ENCODE data around the gene LRMDA. TPM values are rescaled to one million over a fixed set of nuclear protein-coding genes. Genes with fewer than 3 reads are reported as not detected.

The LRMDA gene
- total and polyA plus RNA-seq, 10 of the 15 experiments (the other 5 are each of a cell fraction or from before 2014, with no cell fraction given) = 0.07 to 0.54 (median 0.29) TPM; not detected in 4

DNA sequence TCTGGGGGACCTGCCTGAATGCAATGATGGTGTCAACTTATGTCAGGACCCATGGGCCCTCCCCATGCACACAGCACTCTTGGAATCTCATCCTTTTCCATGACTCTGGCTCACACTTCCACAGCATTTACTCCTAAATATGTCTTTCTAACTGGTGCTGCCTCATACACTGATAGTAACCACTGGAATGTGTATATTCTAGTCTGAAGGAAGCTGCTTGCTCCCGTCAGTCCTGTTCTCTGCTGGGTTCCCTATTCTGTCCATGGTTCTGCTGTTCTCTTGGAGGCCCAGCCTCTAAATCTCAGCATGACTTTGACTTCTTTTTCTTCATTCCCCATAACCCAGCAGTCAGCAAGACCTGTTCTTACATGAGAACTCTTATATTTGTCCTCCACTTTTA is 1151.1 kb downstream of the LRMDA start:
- Histone ChIP-seq H3K4me3 (no peak overlapping the region), H3K9me3 (replicated peaks; ENCODE audit: control insufficient read depth, insufficient read depth, low read length) (no peaks in the 10 kb centered on the region), H3K9ac (ENCODE audit: control insufficient read depth, insufficient read depth, low read length) (no peak overlapping the region), H3K27me3 (replicated peaks in 1 of 2; ENCODE audit: control insufficient read depth in 2 of 2, insufficient read depth in 2 of 2, low read length in 1 of 2) (no peaks in the 10 kb centered on the region), H3K27ac (ENCODE audit: control insufficient read depth, insufficient read depth) (no peak overlapping the region), H4K20me1 (ENCODE audit: control insufficient read depth, insufficient read depth) (no peaks in the 10 kb centered on the region), H3K36me3 (ENCODE audit: control insufficient read depth in 2 of 2, insufficient read depth in 2 of 2, low read length in 1 of 2) (no peaks in the 10 kb centered on the region), H3K79me2 (ENCODE audit: control insufficient read depth, insufficient read depth, low read length) (no peaks in the 10 kb centered on the region), H3K4me2 (ENCODE audit: control insufficient read depth, insufficient read depth) (no peak overlapping the region), H3K4me1 (ENCODE audit: control insufficient read depth, insufficient read depth, low read length) (no peaks in the 10 kb centered on the region), H2AFZ (ENCODE audit: control insufficient read depth, low read depth, low read length) (no peak overlapping the region)
- 13% methylated on average over 1 of the region's 1 CpG for WGBS (ENCODE audit: insufficient coverage, insufficient replicate concordance, low lambda C conversion rate, missing lambda C conversion rate)
- ChIA-PET RAD21 (ENCODE audit: unreplicated experiment) (no interaction called here), SMC1A (ENCODE audit: uncharacterized antibody, unreplicated experiment) (no interaction called here), CTCF (no interaction called here), POLR2A (no interaction called here)
- intact Hi-C loops (cut with micrococcal nuclease; ENCODE audit: unreplicated experiment) = no loop called here
- no peak for ATAC-seq
- no peak for TF ChIP-seq RELB (IDR thresholded peaks at IDR 0.05; ENCODE audit: low read depth)
- DNase-seq (ENCODE audit: low read depth, low spot score) = no peak
- no peak for FAIRE-seq
- in situ Hi-C loops (cut with MboI) = no loop called here
- no TSS peak for BruUV-seq (replicated peaks)

DNA sequence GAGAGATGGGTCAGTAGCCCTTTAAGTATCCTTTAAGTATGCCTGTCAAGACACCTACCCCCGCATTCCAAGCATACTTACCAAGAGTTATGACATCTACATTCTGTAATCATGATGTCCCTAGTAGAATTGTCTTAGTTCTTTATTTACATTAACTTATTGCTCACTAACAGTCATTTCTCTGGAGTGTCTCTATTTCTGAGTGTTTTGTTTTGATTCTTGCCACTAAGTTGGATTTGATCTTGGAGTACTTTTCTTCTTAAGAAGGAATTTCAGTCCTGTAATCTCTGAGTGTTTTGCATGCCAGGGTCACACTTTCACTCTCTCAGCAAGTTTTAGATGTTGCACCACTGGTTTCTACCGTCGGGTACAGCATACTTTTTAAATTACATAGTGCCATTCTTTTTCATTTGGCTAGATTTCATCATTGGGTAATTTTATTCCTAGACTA is 1152.3 kb downstream of the LRMDA start:
- no TSS peak for BruUV-seq (replicated peaks)
- Histone ChIP-seq H2AFZ (ENCODE audit: control insufficient read depth, low read depth, low read length) (no peak overlapping the region), H3K4me3 (no peak overlapping the region), H3K4me1 (ENCODE audit: control insufficient read depth, insufficient read depth, low read length) (no peaks in the 10 kb centered on the region), H3K27ac (ENCODE audit: control insufficient read depth, insufficient read depth) (no peak overlapping the region), H3K9ac (ENCODE audit: control insufficient read depth, insufficient read depth, low read length) (no peak overlapping the region), H4K20me1 (ENCODE audit: control insufficient read depth, insufficient read depth) (no peaks in the 10 kb centered on the region), H3K9me3 (replicated peaks; ENCODE audit: control insufficient read depth, insufficient read depth, low read length) (no peaks in the 10 kb centered on the region), H3K4me2 (ENCODE audit: control insufficient read depth, insufficient read depth) (no peak overlapping the region), H3K27me3 (replicated peaks in 1 of 2; ENCODE audit: control insufficient read depth in 2 of 2, insufficient read depth in 2 of 2, low read length in 1 of 2) (no peaks in the 10 kb centered on the region), H3K36me3 (ENCODE audit: control insufficient read depth in 2 of 2, insufficient read depth in 2 of 2, low read length in 1 of 2) (no peaks in the 10 kb centered on the region), H3K79me2 (ENCODE audit: control insufficient read depth, insufficient read depth, low read length) (no peaks in the 10 kb centered on the region)
- in situ Hi-C loops (cut with MboI) = no loop called here
- ATAC-seq = no peak
- TF ChIP-seq GABPA (IDR thresholded peaks at IDR 0.05; ENCODE audit: low read depth) (no peak), SMAD5 (IDR thresholded peaks at IDR 0.05; ENCODE audit: low read depth) (no peak), SP1 (IDR thresholded peaks at IDR 0.05; ENCODE audit: low read depth, low read length) (no peak), BCL11A (IDR thresholded peaks at IDR 0.05; ENCODE audit: low read depth, low read length) (no peak), ESRRA (IDR thresholded peaks at IDR 0.05; ENCODE audit: low read length) (no peak), JUNB (IDR thresholded peaks at IDR 0.05) (no peak), KLF5 (IDR thresholded peaks at IDR 0.05; ENCODE audit: partially characterized antibody) (no peak), PAX8 (IDR thresholded peaks at IDR 0.05) (no peak), USF1 (IDR thresholded peaks at IDR 0.05; ENCODE audit: borderline replicate concordance, extremely low read length, insufficient read depth, low read depth, low read length) (no peak), ATF7 (IDR thresholded peaks at IDR 0.05; ENCODE audit: low read depth) (no peak), YY1 (IDR thresholded peaks at IDR 0.05; ENCODE audit: low read depth, low read length) (no peak), RELB (IDR thresholded peaks at IDR 0.05; ENCODE audit: low read depth) (no peak), POLR2AphosphoS2 (IDR thresholded peaks at IDR 0.05; ENCODE audit: low read depth, low read length) (no peak)
- TF ChIP-seq, protein P1, sequence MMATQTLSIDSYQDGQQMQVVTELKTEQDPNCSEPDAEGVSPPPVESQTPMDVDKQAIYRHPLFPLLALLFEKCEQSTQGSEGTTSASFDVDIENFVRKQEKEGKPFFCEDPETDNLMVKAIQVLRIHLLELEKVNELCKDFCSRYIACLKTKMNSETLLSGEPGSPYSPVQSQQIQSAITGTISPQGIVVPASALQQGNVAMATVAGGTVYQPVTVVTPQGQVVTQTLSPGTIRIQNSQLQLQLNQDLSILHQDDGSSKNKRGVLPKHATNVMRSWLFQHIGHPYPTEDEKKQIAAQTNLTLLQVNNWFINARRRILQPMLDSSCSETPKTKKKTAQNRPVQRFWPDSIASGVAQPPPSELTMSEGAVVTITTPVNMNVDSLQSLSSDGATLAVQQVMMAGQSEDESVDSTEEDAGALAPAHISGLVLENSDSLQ (IDR thresholded peaks at IDR 0.05) = no peak
- RAD21 ChIA-PET (ENCODE audit: unreplicated experiment) = no interaction called here
- POLR2A ChIA-PET = no interaction called here
- CTCF ChIA-PET = no interaction called here
- intact Hi-C loops (cut with micrococcal nuclease; ENCODE audit: unreplicated experiment) = no loop called here
- 33% methylated on average over 3 of the region's 3 CpGs for WGBS (ENCODE audit: insufficient coverage, insufficient replicate concordance, low lambda C conversion rate, missing lambda C conversion rate)
- SMC1A ChIA-PET (ENCODE audit: uncharacterized antibody, unreplicated experiment) = no interaction called here
- DNase-seq (ENCODE audit: low read depth, low spot score) = no peak
- FAIRE-seq = no peak

Measured in GM12878 (cell line).